Measurements from ENCODE around the gene SYT1.
"Not testable (repeated sequence)": the region's sequence is repeated elsewhere in the genome, so short reads cannot be mapped to it uniquely, and the experiment has no call there.

The SYT1 gene

GRCh38 chr12:79191391-79191790 lies 326.8 kb downstream of the SYT1 start:
- Histone ChIP-seq H3K36me3 (ENCODE audit: control insufficient read depth, insufficient read depth, low read length) (no peaks in the 10 kb centered on the region), H3K27me3 (ENCODE audit: control insufficient read depth, insufficient read depth, low read length, poor library complexity, severe bottlenecking) (no peaks in the 10 kb centered on the region), H3K4me1 (ENCODE audit: control insufficient read depth, insufficient read depth, low read length) (no peaks in the 10 kb centered on the region), H3K4me3 (ENCODE audit: insufficient read depth, low read depth, low read length) (no peak overlapping the region), H3K27ac (ENCODE audit: insufficient read depth, low read depth, low read length, poor library complexity, severe bottlenecking) (no peak overlapping the region), H3K9me3 (ENCODE audit: control insufficient read depth, low read length) (no peaks in the 10 kb centered on the region)

DNA sequence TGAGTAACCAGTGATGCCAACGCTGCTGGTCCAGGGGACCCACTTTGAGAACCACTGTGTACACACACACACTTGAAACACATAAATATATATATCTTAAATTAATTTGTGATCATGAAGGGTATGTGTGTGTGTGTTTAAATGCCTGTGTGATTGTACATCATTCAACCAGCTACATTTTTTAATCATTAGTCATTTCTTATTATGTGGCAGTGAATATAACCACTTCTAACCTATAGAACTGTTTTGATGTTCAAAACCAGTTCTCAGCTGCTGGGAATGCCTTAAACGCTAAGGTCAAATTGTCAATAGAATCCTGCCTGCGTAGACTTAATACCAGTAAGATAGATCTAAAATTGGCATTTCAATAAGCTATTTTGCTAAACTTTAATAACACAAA lies 330.0 kb downstream of the SYT1 start:
- Histone ChIP-seq H3K27me3 (ENCODE audit: control insufficient read depth, insufficient read depth, low read length, poor library complexity, severe bottlenecking) (no peaks in the 10 kb centered on the region), H3K36me3 (ENCODE audit: control insufficient read depth, insufficient read depth, low read length) (no peaks in the 10 kb centered on the region), H3K9me3 (ENCODE audit: control insufficient read depth, low read length) (no peaks in the 10 kb centered on the region), H3K4me3 (ENCODE audit: insufficient read depth, low read depth, low read length) (no peak overlapping the region), H3K27ac (ENCODE audit: insufficient read depth, low read depth, low read length, poor library complexity, severe bottlenecking) (no peak overlapping the region), H3K4me1 (ENCODE audit: control insufficient read depth, insufficient read depth, low read length) (no peaks in the 10 kb centered on the region)
- WGBS, 2 experiments, result 100% methylated on average over 2 of the region's 3 CpGs

GRCh38 chr12:79199166-79199565 lies 334.6 kb downstream of the SYT1 start:
- H3K27me3 ChIP-seq (ENCODE audit: control insufficient read depth, insufficient read depth, low read length, poor library complexity, severe bottlenecking), result no peaks in the 10 kb centered on the region

GRCh38 chr12:79200176-79200575 lies 335.6 kb downstream of the SYT1 start:
- Histone ChIP-seq H3K27ac (ENCODE audit: insufficient read depth, low read depth, low read length, poor library complexity, severe bottlenecking) (no peak overlapping the region), H3K4me1 (ENCODE audit: control insufficient read depth, insufficient read depth, low read length) (no peaks in the 10 kb centered on the region), H3K4me3 (ENCODE audit: insufficient read depth, low read depth, low read length) (no peak overlapping the region), H3K9me3 (ENCODE audit: control insufficient read depth, low read length) (no peaks in the 10 kb centered on the region), H3K36me3 (ENCODE audit: control insufficient read depth, insufficient read depth, low read length) (no peaks in the 10 kb centered on the region), H3K27me3 (ENCODE audit: control insufficient read depth, insufficient read depth, low read length, poor library complexity, severe bottlenecking) (no peaks in the 10 kb centered on the region)
- WGBS, 2 experiments, result 91 to 97% methylated on average over 2 of the region's 2 CpGs

More at GRCh38 chr12:79199166-79199565, 334.6 kb downstream of the SYT1 start:
- WGBS, 2 experiments, result 89% methylated on average over 1 of the region's 1 CpG
- no peak overlapping the region for H3K4me3 ChIP-seq (ENCODE audit: insufficient read depth, low read depth, low read length)
- H3K4me1 ChIP-seq (ENCODE audit: control insufficient read depth, insufficient read depth, low read length), result no peaks in the 10 kb centered on the region
- no peak overlapping the region for H3K27ac ChIP-seq (ENCODE audit: insufficient read depth, low read depth, low read length, poor library complexity, severe bottlenecking)
- no peaks in the 10 kb centered on the region for H3K36me3 ChIP-seq (ENCODE audit: control insufficient read depth, insufficient read depth, low read length)
- no peaks in the 10 kb centered on the region for H3K9me3 ChIP-seq (ENCODE audit: control insufficient read depth, low read length)

- WGBS, 2 experiments, result 94 to 96% methylated on average over 8 to 9 of the region's 9 CpGs
- no peaks in the 10 kb centered on the region for H3K27me3 ChIP-seq (ENCODE audit: control insufficient read depth, insufficient read depth, low read length, poor library complexity, severe bottlenecking)
- H3K4me3 ChIP-seq (ENCODE audit: insufficient read depth, low read depth, low read length), result no peak overlapping the region
- H3K9me3 ChIP-seq (ENCODE audit: control insufficient read depth, low read length), result no peaks in the 10 kb centered on the region
- no peak overlapping the region for H3K27ac ChIP-seq (ENCODE audit: insufficient read depth, low read depth, low read length, poor library complexity, severe bottlenecking)
- H3K36me3 ChIP-seq (ENCODE audit: control insufficient read depth, insufficient read depth, low read length), result no peaks in the 10 kb centered on the region
- no peaks in the 10 kb centered on the region for H3K4me1 ChIP-seq (ENCODE audit: control insufficient read depth, insufficient read depth, low read length)
These were observed 338.6 kb downstream of the SYT1 start for GRCh38 chr12:79203058-79203647.

GRCh38 chr12:79206871-79207270 lies 342.3 kb downstream of the SYT1 start:
- Histone ChIP-seq H3K4me1 (ENCODE audit: control insufficient read depth, insufficient read depth, low read length) (no peaks in the 10 kb centered on the region), H3K27me3 (ENCODE audit: control insufficient read depth, insufficient read depth, low read length, poor library complexity, severe bottlenecking) (no peaks in the 10 kb centered on the region), H3K9me3 (ENCODE audit: control insufficient read depth, low read length) (no peaks in the 10 kb centered on the region), H3K36me3 (ENCODE audit: control insufficient read depth, insufficient read depth, low read length) (no peaks in the 10 kb centered on the region), H3K4me3 (ENCODE audit: insufficient read depth, low read depth, low read length) (no peak overlapping the region), H3K27ac (ENCODE audit: insufficient read depth, low read depth, low read length, poor library complexity, severe bottlenecking) (no peak overlapping the region)
- 93 to 100% methylated on average over 1 of the region's 1 CpG for WGBS, 2 experiments

DNA sequence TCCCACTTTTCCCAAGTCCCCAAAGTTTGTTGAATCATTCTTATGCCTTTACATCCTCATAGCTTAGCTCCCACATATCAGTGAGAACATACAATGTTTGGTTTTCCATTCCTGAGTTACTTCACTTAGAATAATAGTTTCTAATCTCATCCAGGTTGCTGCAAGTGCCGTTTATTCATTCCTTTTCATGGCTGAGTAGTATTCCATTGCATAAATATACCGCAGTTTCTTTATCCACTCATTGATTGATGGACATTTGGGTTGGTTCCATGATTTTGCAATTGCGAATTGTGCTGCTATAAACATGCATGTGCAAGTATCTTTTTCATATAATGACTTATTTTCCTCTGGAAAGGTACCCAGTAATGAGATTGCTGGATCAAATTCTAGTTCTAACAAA lies 345.8 kb downstream of the SYT1 start:
- H3K4me1 ChIP-seq (ENCODE audit: control insufficient read depth, insufficient read depth, low read length); H3K9me3 ChIP-seq (ENCODE audit: control insufficient read depth, low read length); H3K27me3 ChIP-seq (ENCODE audit: control insufficient read depth, insufficient read depth, low read length, poor library complexity, severe bottlenecking); H3K36me3 ChIP-seq (ENCODE audit: control insufficient read depth, insufficient read depth, low read length); H3K4me3 ChIP-seq (ENCODE audit: insufficient read depth, low read depth, low read length); H3K27ac ChIP-seq (ENCODE audit: insufficient read depth, low read depth, low read length, poor library complexity, severe bottlenecking): not testable (repeated sequence)
- WGBS, 2 experiments, result 93 to 100% methylated on average over 2 of the region's 3 CpGs

DNA sequence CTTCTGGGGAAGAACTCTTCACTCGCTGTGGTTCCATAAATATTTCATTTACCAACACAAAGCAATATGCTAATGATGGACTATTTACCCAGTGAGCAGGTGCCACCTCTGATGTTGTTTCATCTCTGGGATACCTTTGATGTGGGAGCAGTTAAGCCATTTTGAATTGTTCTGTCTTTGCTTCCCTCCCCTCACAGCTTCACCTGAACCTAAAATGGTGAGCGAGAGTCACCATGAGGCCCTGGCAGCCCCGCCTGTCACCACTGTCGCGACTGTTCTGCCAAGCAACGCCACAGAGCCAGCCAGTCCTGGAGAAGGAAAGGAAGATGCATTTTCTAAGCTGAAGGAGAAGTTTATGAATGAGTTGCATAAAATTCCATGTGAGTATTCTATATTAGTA lies 352.7 kb downstream of the SYT1 start:
- WGBS, 2 experiments, result 73 to 76% methylated on average over 6 of the region's 6 CpGs
- Histone ChIP-seq H3K4me1 (ENCODE audit: control insufficient read depth, insufficient read depth, low read length) (no peaks in the 10 kb centered on the region), H3K27ac (ENCODE audit: insufficient read depth, low read depth, low read length, poor library complexity, severe bottlenecking) (no peak overlapping the region), H3K27me3 (ENCODE audit: control insufficient read depth, insufficient read depth, low read length, poor library complexity, severe bottlenecking) (no peaks in the 10 kb centered on the region), H3K36me3 (ENCODE audit: control insufficient read depth, insufficient read depth, low read length) (no peaks in the 10 kb centered on the region), H3K9me3 (ENCODE audit: control insufficient read depth, low read length) (no peaks in the 10 kb centered on the region), H3K4me3 (ENCODE audit: insufficient read depth, low read depth, low read length) (no peak overlapping the region)

DNA sequence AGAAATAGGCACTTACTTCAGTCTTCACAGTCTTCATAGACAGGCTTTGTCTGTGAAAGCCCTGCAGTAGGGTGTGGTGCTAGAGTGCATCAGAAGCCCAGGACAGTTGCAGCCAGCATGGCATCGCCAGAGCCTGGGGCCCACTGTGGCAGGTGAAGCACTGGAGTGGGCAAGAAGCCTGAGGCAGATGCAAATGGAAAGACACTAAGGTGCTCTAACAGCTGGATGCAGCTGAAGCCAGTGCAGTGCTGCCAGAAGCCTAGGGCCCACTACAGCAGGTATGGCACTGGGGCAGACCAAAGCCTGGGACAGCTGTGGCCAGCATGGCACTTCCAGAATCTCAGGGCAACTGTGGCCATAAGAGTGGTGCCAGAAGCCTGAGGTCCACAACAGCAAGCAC lies 358.6 kb downstream of the SYT1 start:
- 93 to 98% methylated on average over 1 of the region's 1 CpG for WGBS, 2 experiments
- H3K27ac ChIP-seq (ENCODE audit: insufficient read depth, low read depth, low read length, poor library complexity, severe bottlenecking), result no peak overlapping the region

DNA sequence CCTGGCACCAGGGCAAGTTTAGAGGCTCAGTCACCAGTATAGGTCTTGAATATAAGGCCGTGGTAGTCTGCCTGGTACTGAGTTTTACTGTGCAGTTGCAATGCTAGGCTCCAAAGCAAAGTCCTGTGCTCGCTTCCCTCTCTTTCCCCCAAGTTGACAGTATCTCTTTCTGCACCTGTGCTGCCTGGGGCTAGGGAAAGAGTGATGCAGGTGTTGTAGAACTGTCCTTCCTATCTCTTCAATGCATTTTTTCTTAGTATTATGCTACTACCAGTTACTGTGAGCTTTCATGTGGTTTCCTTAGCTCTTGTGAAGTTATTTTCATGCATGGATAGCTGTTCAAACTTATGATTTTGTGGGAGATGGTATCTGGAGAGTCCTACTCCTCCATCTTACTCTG lies 359.2 kb downstream of the SYT1 start:
- 97% methylated on average over 2 of the region's 2 CpGs for WGBS, 2 experiments
- H3K27ac ChIP-seq (ENCODE audit: insufficient read depth, low read depth, low read length, poor library complexity, severe bottlenecking), result no peak overlapping the region
- H3K4me3 ChIP-seq (ENCODE audit: insufficient read depth, low read depth, low read length), result no peak overlapping the region
- no peaks in the 10 kb centered on the region for H3K36me3 ChIP-seq (ENCODE audit: control insufficient read depth, insufficient read depth, low read length)
- no peaks in the 10 kb centered on the region for H3K27me3 ChIP-seq (ENCODE audit: control insufficient read depth, insufficient read depth, low read length, poor library complexity, severe bottlenecking)
- no peaks in the 10 kb centered on the region for H3K4me1 ChIP-seq (ENCODE audit: control insufficient read depth, insufficient read depth, low read length)
- H3K9me3 ChIP-seq (ENCODE audit: control insufficient read depth, low read length), result no peaks in the 10 kb centered on the region

More for the DNA sequence above, 358.6 kb downstream of the SYT1 start:
- H3K4me3 ChIP-seq (ENCODE audit: insufficient read depth, low read depth, low read length), result no peak overlapping the region
- H3K9me3 ChIP-seq (ENCODE audit: control insufficient read depth, low read length), result no peaks in the 10 kb centered on the region
- H3K4me1 ChIP-seq (ENCODE audit: control insufficient read depth, insufficient read depth, low read length), result no peaks in the 10 kb centered on the region
- H3K27me3 ChIP-seq (ENCODE audit: control insufficient read depth, insufficient read depth, low read length, poor library complexity, severe bottlenecking), result no peaks in the 10 kb centered on the region
- no peaks in the 10 kb centered on the region for H3K36me3 ChIP-seq (ENCODE audit: control insufficient read depth, insufficient read depth, low read length)

DNA sequence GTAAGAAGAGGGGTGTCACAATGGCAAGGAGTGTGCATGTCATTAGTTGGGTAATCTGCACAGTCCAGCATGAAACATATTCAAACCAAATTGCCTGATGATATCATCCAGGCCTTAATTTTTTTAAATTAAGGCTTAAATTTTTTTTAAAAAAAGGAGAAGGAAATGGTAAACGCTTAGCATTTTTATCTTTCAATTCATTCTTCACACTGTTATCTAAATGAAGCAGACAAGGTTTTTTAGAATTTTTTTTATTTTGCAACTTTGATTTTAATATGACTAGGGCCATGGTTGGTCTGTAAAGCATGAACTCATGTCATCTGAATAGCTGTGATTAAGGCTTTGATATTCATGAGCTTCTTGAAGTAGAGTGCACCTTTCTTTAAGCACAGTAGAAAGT lies 362.5 kb downstream of the SYT1 start:
- no peaks in the 10 kb centered on the region for H3K9me3 ChIP-seq (ENCODE audit: control insufficient read depth, low read length)
- no CpG with 5 or more reads among the region's 1 CpG for WGBS, 2 experiments

More for the DNA sequence above, 362.5 kb downstream of the SYT1 start:
- Histone ChIP-seq H3K27ac (ENCODE audit: insufficient read depth, low read depth, low read length, poor library complexity, severe bottlenecking) (no peak overlapping the region), H3K4me3 (ENCODE audit: insufficient read depth, low read depth, low read length) (no peak overlapping the region), H3K36me3 (ENCODE audit: control insufficient read depth, insufficient read depth, low read length) (no peaks in the 10 kb centered on the region), H3K27me3 (ENCODE audit: control insufficient read depth, insufficient read depth, low read length, poor library complexity, severe bottlenecking) (no peaks in the 10 kb centered on the region), H3K4me1 (ENCODE audit: control insufficient read depth, insufficient read depth, low read length) (no peaks in the 10 kb centered on the region)

Measured in ectodermal cell (in vitro differentiated cells).